Activated CD4-positive, alpha-beta T cell treated with anti-CD3 and anti-CD28 coated beads, Interleukin-2, Interleukin-4, amounts not matched to agents 100 ng/mL and 50 ng/mL, durations not matched to agents 16 hours and 8 hours (primary cell): Measurements from ENCODE around the gene ANKRD37.

Source experiments
- DNase-seq: peaks from one replicate; pipeline ENCODE4 v3.0.0-alpha.2; 2020; ENCODE audit warnings: low spot score

The ANKRD37 gene

DNA sequence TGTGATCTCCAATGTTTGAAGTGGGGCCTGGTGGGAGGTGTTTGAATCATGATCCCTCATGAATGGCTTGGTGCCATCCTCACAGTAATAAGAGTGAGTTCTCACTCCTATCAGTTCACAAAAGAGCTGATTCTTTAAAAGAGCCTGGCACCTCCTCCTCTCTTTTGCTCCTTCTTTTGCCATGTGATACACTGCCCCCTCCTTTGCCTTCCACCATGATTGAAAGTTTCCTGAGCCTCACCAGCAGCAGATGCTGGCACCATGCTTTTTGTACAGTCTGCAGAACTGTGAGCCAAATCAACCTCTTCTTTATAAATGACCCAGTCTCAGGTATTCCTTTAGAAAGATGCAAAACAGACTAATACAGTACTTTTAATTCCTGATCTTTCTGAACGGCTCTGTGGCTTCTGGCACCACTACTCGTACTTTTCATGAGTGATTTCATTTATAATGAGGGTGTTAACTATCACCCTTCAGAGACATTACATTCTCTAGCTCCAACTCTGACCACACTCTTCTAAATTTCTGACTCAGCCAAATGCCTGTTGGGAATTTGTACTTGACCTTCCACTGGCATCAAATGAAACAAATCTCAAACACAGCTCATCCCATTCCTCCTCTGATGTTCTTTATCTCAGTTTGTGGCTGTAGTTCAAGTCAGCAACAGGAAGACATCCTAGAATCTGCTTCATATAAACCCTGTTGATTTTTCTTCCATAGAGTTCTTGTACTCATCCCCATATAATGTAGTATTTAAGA lies 24.9 kb downstream of the ANKRD37 start:
- DNase-seq: no peak

DNA sequence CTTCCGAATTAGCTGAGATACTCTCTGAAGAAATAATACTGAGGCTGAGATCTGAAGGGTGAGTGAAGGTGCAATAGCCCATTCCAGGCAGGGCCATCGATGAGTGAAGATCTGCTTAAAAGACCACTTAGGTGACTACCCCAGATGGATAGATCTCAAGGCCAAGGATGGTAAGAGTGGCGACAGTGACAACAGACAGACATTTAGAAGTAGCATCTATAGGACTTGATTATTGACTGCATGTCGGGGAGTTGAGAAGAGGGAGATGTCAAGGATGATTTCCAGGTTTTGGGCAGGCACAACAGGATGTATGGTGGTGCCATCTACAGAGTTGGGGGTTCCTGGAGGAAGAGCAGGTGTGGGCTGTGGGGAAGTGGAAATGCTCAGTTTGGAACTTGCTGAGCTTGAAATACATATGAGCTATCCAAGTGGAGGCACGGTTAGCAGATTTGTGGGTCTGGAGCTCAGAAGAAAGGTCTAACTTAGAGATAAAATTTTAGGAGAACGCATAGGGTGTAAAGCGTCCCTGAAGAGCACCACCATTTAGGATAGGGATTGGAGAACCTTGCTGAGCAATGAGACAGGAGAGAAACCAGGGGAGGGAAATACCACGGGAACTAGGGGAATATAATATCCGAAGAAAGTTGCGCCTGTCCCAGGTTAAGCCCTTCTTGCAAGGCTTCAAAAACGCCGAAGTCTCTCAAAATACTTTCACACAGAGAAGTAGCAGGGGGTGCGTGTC lies 28.4 kb downstream of the ANKRD37 start:
- DNase-seq: peak; percentile 5

DNA sequence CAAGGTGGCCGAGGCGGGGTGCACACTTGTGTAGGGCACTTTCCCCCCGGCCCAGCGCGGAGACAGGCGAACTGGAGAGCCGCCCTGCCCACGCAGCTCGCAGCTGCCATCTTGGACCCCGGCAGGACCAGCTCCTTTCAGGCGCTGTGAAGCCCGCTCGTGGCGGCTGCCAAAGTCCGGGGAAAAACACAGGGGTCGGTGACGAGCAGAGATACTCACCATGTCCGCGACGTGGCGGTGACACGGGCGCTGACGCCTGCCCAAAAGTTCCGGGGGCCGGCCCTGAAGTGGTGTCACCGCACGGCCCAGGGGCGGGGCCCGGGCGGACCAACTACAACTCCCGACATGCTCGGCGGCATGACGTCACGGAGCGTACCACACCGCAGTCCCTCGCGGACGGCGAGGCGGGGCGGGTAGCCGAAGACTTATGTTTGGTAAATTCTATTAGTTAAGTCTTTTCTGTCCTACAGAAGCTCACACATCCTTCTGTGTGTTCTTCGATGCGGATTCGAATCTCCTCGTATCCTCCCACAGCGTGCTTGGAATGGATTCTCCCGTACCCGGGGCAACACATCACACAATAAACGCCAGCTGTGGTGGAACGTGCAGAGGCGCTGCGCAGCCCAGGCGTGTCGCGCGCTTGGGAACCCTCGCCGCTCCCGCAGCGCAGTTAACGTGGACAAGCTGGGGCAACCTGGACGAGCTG lies 29.2 kb downstream of the ANKRD37 start, which contains the start of gene UFSP2:
TSS of gene UFSP2 (minus strand) at position 318 of the 706 bp plus-strand sequence. CDS start at position 222, 96 bp downstream.
- DNase-seq: peak; percentile 84

DNA sequence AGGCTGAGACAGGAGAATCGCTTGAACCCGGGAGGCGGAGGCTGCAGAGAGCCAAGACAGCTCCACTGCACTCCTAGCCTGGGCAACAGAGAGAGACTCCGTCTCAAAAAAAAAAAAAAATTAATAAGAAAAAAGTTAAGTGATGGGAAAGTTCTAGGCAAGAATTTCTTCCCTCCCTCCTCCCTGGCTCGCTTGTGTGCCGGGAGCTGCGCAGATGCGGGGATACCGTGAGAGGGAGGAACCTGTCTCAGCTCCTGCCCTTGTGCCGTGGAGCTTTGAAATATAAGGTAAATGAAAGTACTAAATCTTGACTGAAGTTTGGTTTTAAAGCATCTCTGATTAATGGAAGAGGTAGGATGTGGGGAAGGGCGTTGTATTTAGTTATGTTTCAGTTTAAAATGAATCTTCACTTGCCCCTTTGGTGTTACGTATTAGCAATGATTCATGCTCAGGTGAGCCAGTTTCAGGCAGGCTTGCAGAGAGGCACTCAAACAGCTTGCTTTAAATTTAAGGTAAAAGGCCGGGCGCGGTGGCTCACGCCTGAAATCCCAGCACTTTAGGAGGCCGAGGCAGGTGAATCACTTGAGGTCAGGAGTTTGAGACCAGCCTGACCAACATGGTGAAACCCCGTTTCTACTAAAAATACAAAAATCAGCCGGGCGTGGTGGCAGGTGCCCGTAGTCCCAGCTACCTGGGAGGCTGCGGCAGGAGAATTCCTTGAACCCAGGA lies 30.5 kb downstream of the ANKRD37 start:
- DNase-seq: no peak

DNA sequence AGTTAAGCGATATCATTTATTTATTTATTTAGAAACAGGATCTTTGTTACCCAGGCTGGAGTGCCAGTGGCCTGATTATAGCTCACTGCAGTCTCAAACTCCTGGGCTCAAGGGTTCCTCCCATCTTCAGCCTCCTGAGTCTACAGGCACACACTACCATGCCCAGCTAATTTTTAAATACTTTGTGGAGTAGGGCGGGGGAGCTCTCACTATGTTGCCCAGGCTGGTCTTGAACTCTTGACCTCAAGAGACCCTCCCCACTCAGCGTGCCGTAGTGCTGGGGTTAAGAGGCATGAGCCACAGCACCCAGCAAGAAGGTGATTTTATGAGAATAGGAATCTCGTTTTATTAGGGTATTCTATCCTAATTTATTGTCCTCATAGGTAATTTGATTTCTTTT lies 33.0 kb downstream of the ANKRD37 start:
- no peak for DNase-seq

DNA sequence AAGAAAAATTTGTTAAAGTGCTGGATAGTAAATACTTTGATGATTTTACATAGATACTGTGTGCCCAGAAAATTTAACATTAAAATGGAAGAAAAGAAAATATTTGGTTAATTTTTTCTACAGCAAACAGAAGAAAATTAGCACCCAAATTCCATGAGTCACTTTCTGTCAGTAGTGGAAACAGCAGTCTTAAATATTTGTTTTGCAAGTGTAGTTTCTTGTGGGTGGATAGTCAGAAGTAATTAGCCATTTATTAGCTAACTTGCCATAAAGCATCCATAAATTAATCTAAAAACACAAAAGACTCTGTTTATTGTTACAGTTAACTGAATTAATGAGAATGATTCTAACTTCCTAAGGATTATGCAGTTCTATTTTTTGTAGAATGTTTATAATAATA lies 38.8 kb downstream of the ANKRD37 start:
- no peak for DNase-seq

DNA sequence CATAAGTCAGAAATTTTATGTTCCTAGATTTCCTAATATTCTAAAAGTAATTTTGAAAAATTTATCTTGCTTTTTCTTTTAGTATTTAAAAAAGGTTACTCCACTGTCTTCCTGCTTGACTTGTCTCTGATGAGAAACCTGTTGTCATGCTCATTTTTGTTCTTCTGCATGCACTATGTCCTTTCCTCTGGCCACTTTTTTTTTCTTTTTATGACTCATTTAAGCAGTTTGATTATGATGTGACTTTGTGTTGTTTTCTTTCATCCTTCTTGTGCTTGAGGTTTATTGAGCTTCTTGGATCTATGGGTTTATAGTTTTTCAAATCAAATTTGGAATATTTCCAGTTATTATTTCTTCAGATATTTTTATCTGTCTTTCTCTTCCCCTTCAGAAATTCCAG lies 41.2 kb downstream of the ANKRD37 start:
- peak; percentile 24 for DNase-seq

DNA sequence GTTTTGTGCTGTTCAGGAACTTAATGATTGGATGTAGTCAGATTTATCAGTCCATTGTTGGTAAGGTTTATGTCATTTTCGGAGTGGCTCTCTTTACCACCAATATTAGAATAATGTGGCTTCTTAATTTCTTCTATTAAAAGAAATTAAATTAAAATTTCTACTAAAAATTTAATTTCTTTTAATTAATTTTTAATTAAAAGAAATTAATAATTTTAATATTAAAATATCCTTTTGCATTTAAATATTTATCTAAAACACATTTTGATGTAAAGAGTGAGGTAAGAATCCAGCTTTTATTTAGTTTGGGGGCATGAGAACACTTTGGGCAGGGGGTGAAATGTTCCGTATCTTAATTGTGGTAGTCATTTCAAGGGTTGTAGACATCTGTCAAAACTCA lies 44.8 kb downstream of the ANKRD37 start:
- DNase-seq: no peak

DNA sequence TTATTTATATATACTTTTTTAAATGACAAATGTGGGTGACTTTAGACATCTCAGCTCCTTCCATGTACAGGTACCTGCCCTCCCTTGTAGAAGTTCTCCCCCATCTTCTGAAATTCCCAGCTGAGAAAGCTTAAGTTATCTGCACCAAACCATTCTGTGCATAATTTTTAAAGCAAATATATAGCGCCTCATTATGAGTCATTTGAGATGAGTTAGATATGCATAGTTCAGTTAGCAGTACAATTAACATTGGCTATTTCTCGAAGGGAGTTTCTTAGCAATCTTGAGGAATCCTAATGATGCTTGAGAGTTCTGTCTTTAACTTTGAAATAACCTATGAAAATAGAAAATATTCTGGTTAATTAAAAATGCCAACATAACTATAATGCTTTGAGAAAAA lies 48.6 kb downstream of the ANKRD37 start:
- DNase-seq: no peak
